Esophagus squamous epithelium (tissue), 5 donors: ENCODE data around the gene SLC35D2. TPM values are rescaled to one million over a fixed set of nuclear protein-coding genes. Genes with fewer than 3 reads are reported as not detected.

Experiments
- DNase-seq: peaks from one replicate; lab custom pipeline; 2025; lab: John Stamatoyannopoulos, UW
- H3K27ac ChIP-seq, 4 donors: fragments of 200-600 bp; sonication (generic); one replicate each; pipeline ENCODE4 v1.5.1; 2016 to 2019; ENCODE audit warnings: mild to moderate bottlenecking in 1 of 4
- H3K27me3 ChIP-seq, 4 donors: fragments of 200-600 bp; sonication (generic); 1 replicate in 3 of 4; 2 replicates in 1 of 4; pipeline versions ENCODE4 v1.5.1 to v1.6.0; 2017 to 2021; ENCODE audit warnings: antibody characterized with exemption in 1 of 4
- H3K36me3 ChIP-seq, 3 donors: fragments of 200-600 bp; sonication (generic); one replicate each; pipeline ENCODE4 v1.5.1; 2016 to 2019
- H3K4me1 ChIP-seq, 3 donors: fragments of 200-600 bp; sonication (generic); one replicate each; pipeline ENCODE4 v1.5.1; 2017 to 2019
- H3K4me3 ChIP-seq, 4 donors: fragments of 200-600 bp; sonication (generic); 1 replicate in 3 of 4; 2 replicates in 1 of 4; pipeline ENCODE4 v1.5.1; 2016 to 2019; ENCODE audit warnings: mild to moderate bottlenecking in 2 of 4, moderate library complexity in 1 of 4
- H3K9me3 ChIP-seq, 3 donors: fragments of 200-600 bp; sonication (generic); one replicate each; pipeline ENCODE4 v1.5.1; 2016 to 2019
- CTCF ChIP-seq, 6 experiments: fragments of 450-650 bp in 4 of 6; fragments of 200-600 bp in 2 of 6; sonication (generic) in 2 of 6; IDR thresholded peaks; one replicate each; pipeline ENCODE4 v1.5.1; 2016 to 2019; ENCODE audit warnings: antibody characterized with exemption in 6 of 6, mild to moderate bottlenecking in 4 of 6, moderate library complexity in 4 of 6
- POLR2A ChIP-seq, 4 donors: fragments of 450-650 bp; IDR thresholded peaks; one replicate each; pipeline ENCODE4 v1.6.1; 2017; ENCODE audit warnings: antibody characterized with exemption in 4 of 4, mild to moderate bottlenecking in 4 of 4, moderate library complexity in 3 of 4
- whole genome bisulfite sequencing, 2 donors: methylation state at CpG; one replicate each; pipeline ENCODE4 v1.1.5; 2018; 5-methylcytosine and 5-hydroxymethylcytosine counted together
- intact Hi-C: fragments of 100-400 bp; cut with DNase I; formaldehyde crosslinking; loops from one replicate; pipeline ENCODE4 v1.15.0; 2022
- total RNA-seq, 4 donors: library from RNA; depleted of rRNA; stranded (reverse); fragments of >200 nt; gene quantifications; one replicate each; pipeline ENCODE4 v1.1.0, GENCODE V29; 2016
- donor health status: DM: yes; HTN: yes; CAD: no.

SLC35D2 gene
- total RNA-seq, 4 donors from 2014 or later, result 10.3 to 28.5 (median 16.4) TPM

- WGBS, 2 donors, result 38 to 50% methylated on average over 4 of the region's 4 CpGs
- no peak overlapping the region for H3K4me3 ChIP-seq
- intact Hi-C loops, result loop anchor here (10.0 kb wide), 1 partner anchor 55 kb away; no protein-coding TSS in a partner anchor
- no peak for DNase-seq
- H3K4me1 ChIP-seq, result no peaks in the 10 kb centered on the region
- no peak for TF ChIP-seq CTCF (IDR thresholded peaks at IDR 0.05)
- no peak for TF ChIP-seq POLR2A (IDR thresholded peaks at IDR 0.05)
- no peaks in the 10 kb centered on the region for H3K9me3 ChIP-seq
- H3K27ac ChIP-seq, result no peak overlapping the region
- H3K27me3 ChIP-seq, result no peaks in the 10 kb centered on the region
- H3K36me3 ChIP-seq, result no peaks in the 10 kb centered on the region
Observed at GRCh38 chr9:96299823-96300222, 83.7 kb downstream of the SLC35D2 start.

- Histone ChIP-seq H3K27me3 (no peaks in the 10 kb centered on the region), H3K36me3 (no peaks in the 10 kb centered on the region), H3K27ac (no peak overlapping the region), H3K4me1 (no peaks in the 10 kb centered on the region), H3K4me3 (no peak overlapping the region), H3K9me3 (no peaks in the 10 kb centered on the region)
- intact Hi-C loops, result no loop called here
- DNase-seq, result no peak
- 98% methylated on average over 3 of the region's 3 CpGs for WGBS, 2 donors
- TF ChIP-seq CTCF (IDR thresholded peaks at IDR 0.05), result no peak
Observed at GRCh38 chr9:96294159-96294545, 89.4 kb downstream of the SLC35D2 start.

DNA sequence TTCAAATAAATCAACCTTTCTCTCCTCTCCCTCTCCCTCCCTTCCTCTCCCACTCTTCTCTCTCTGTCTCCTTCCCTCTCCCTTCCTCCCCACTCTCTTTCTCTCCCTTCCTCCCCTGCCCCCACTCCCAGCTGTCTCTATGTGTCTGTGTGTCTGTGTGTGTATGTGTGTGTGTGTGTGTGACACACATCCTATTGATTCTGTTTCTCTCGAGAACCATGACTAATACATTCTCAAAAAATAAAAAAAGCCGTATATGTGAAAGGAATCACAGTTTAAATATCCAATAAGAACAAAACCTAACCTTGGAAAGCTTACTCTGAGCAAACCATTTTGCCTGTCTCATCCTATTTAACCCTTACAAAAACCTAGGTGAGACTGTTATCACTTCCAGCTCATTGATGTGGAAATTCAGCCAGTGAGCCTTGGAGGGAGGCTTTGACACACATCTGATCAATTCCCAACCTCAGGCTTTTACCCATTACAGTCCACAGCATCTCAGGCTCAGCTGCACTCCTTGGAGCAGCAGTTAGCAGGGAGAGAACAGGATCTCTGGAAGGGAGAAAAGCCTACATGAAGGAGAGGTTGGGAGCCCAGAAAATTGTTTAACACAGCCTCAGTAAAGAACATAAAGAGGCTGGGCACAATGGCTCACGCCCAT, 89.9 kb downstream of the SLC35D2 start:
- intact Hi-C loops, result no loop called here
- no peak overlapping the region for H3K27ac ChIP-seq
- TF ChIP-seq POLR2A (IDR thresholded peaks at IDR 0.05) (no peak), CTCF (IDR thresholded peaks at IDR 0.05) (no peak)
- 49 to 53% methylated on average over 3 of the region's 3 CpGs for WGBS, 2 donors
- H3K9me3 ChIP-seq, result no peaks in the 10 kb centered on the region
- no peak for DNase-seq
- no peaks in the 10 kb centered on the region for H3K36me3 ChIP-seq
- H3K4me3 ChIP-seq, result no peak overlapping the region
- H3K4me1 ChIP-seq, result no peaks in the 10 kb centered on the region
- no peaks in the 10 kb centered on the region for H3K27me3 ChIP-seq

DNA sequence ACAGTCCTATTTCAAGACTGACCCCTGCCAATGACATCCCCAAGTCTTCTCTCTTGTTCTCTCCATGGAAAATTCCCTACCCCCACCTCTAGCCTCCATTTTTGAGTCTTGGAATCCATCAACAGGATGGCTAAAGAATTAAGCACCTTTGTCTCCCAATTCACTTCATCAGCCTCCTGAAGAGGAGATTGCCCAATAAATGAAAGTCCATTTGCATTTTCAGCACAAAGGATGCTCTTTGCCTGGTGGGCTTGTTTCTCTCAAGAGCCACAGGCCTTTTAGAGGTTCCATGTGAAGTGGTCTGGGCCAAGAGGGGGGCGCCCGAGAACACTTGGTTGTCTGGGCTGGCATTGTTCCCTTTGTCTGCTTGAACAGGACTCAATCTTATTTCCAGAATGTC, 94.1 kb downstream of the SLC35D2 start:
- Histone ChIP-seq H3K4me1 (no peaks in the 10 kb centered on the region), H3K27me3 (no peaks in the 10 kb centered on the region), H3K9me3 (no peaks in the 10 kb centered on the region), H3K36me3 (no peaks in the 10 kb centered on the region), H3K27ac (no peak overlapping the region), H3K4me3 (no peak overlapping the region)
- TF ChIP-seq POLR2A (IDR thresholded peaks at IDR 0.05) (no peak), CTCF (IDR thresholded peaks at IDR 0.05) (no peak)
- intact Hi-C loops, result no loop called here
- 88 to 95% methylated on average over 2 of the region's 2 CpGs for WGBS, 2 donors
- DNase-seq, result no peak

GRCh38 chr9:96281641-96282040, 101.9 kb downstream of the SLC35D2 start:
- peaks cover 0 to 13% (median 0%) of the 10 kb centered on the region in 3 donors for H3K4me1 ChIP-seq
- intact Hi-C loops, result no loop called here

More at GRCh38 chr9:96281641-96282040, 101.9 kb downstream of the SLC35D2 start:
- 37 to 63% methylated on average over 4 to 6 of the region's 6 CpGs for WGBS, 2 donors
- no peak for DNase-seq
- Histone ChIP-seq H3K27me3 (no peaks in the 10 kb centered on the region), H3K9me3 (no peaks in the 10 kb centered on the region), H3K36me3 (no peaks in the 10 kb centered on the region), H3K4me3 (no peak overlapping the region), H3K27ac (no peak overlapping the region)
- TF ChIP-seq POLR2A (IDR thresholded peaks at IDR 0.05), result no peak
- no peak for TF ChIP-seq CTCF (IDR thresholded peaks at IDR 0.05)
